Activated T-cell treated with anti-CD3 and anti-CD28 coated beads, Interleukin-2, amount 50 U/mL, for 4 hours (primary cell): ENCODE results near the gene SPDYE6. TPM values are rescaled to one million over a fixed set of nuclear protein-coding genes. Genes with fewer than 3 reads are reported as not detected.
A peak's percentile ranks its signal among the peaks of the same experiment; 100 is the strongest.
"Not testable (repeated sequence)": the region's sequence is repeated elsewhere in the genome, so short reads cannot be mapped to it uniquely, and the experiment has no call there.

ENCODE experiments used
- ATAC-seq, 2 donors: fragments of 200-7000 bp; cut with Tn5 transposase; one replicate each; pipeline ENCODE4 v1.10.0; 2021
- DNase-seq: peaks from one replicate; pipeline ENCODE4 v3.0.0-alpha.2; 2020
- H3K27me3 Mint-ChIP-seq: one replicate; pipeline ENCODE4 v1.8.0; 2021; ENCODE audit warnings: low read depth, mixed read lengths
- H3K36me3 Mint-ChIP-seq: one replicate; pipeline ENCODE4 v1.8.0; 2022; ENCODE audit warnings: mixed read lengths; ENCODE audit not compliant: insufficient read depth
- H3K4me1 Mint-ChIP-seq: one replicate; pipeline ENCODE4 v1.8.0; 2021; ENCODE audit warnings: low read depth, mixed read lengths
- H3K4me3 Mint-ChIP-seq: one replicate; pipeline ENCODE4 v1.8.0; 2021; ENCODE audit warnings: mild to moderate bottlenecking, moderate library complexity, mixed read lengths
- H3K9me3 Mint-ChIP-seq: one replicate; pipeline ENCODE4 v1.8.0; 2021; ENCODE audit warnings: mixed read lengths
- total RNA-seq, 3 donors: library from RNA; stranded (reverse); gene quantifications; one replicate each; pipeline ENCODE4 v1.2.1, GENCODE V29; 2021

The SPDYE6 gene
- total RNA-seq, 3 donors from 2014 or later = not detected

DNA sequence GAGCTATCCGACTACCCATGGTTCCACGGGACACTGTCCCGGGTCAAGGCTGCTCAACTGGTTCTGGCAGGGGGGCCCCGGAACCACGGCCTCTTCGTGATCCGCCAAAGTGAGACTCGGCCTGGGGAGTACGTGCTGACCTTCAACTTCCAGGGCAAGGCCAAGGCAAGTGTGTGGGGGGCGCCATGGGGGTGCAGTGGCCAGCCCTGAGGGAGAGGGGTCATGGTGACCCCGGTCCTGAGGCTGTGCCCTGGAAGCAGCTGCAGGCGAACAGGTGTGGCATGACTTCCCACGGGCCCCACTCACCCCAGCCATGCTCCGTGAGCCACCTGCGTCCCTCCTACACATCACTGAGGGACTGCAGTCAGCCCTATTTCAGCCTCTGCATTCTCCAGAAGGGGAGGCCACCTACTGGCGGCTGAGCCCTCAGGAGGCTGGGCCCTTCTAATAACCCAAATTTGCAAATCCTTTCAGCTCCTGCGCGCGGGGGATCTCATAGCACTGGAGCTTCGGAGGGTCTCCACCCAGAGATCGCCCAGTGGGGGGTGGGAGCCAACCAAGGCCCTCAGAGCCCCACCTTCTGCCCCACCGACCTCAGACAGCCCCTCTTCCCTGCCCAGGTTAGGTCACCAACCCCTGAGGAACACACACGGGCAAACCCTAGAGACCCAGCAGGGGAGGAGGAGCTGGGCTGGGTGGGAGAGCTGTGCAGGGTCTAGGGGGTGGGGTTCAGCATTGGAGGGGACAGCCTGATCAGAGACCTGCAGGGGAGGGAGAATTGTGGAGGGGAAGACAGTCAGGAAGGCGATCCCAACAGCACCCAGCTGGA, 38.8 kb downstream of the SPDYE6 start:
- no peak overlapping the region for H3K4me3 Mint-ChIP-seq
- H3K9me3 Mint-ChIP-seq = no peaks in the 10 kb centered on the region
- H3K27me3 Mint-ChIP-seq = peaks cover 2% of the 10 kb centered on the region
- no peaks in the 10 kb centered on the region for H3K4me1 Mint-ChIP-seq
- no peaks in the 10 kb centered on the region for H3K36me3 Mint-ChIP-seq
- DNase-seq (no peak), ATAC-seq (no peak)

DNA sequence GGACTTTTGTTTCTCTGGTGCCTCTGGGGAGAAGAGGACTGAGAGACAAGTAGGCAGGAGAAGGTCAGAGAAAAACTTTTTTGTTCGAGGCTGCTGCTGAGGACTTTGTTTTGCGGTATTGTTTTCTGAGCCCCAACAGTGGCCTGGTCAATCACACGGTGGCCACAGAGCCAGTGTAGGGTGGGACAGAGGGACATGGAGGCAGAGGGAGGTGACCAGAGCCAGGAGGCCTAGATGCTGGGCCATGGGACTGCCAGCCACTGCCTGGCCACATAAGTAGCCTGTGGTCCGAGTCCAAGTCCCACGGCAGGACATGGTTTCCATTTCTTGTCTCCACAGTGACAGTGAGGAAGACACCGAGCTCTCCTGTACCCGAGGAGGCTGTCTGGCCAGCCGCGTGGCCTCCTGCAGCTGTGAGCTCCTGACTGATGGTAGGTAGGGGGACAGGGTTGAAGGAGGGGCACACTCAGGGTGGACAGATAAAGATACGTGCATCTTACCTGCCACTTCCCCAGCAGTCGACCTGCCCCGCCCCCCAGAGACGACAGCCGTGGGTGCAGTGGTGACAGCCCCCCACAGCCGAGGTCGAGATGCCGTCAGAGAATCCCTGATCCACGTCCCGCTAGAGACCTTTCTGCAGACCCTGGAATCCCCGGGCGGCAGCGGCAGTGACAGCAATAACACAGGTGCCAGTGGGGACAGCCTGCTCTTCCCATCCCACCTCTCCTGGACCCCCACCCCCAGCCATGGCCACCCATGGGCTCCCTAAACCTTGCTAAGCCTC, 42.1 kb downstream of the SPDYE6 start:
- no peaks in the 10 kb centered on the region for H3K4me1 Mint-ChIP-seq
- no peaks in the 10 kb centered on the region for H3K36me3 Mint-ChIP-seq
- no peaks in the 10 kb centered on the region for H3K9me3 Mint-ChIP-seq
- DNase-seq = no peak
- no peak overlapping the region for H3K4me3 Mint-ChIP-seq
- ATAC-seq = no peak
- no peaks in the 10 kb centered on the region for H3K27me3 Mint-ChIP-seq

DNA sequence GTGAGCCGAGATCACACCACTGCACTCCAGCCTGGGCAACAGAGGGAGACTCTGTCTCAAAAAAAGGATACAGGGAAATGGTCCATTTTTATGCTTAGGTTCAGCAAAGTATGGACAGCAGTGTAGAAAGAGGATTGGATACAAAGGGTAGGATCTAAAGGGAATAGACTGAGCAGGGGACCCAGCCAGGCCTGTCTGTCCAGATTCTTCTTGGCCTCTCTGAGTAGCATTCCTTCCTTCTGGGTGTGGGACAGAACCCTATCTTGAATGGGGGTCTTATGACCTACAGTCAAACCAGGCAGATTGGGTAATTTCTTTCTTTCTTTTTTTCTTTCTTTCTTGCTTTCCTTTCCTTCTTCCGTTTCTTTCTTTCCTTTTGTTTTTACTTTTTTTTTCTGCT, 43.9 kb downstream of the SPDYE6 start:
- Mint-ChIP-seq H3K27me3 (no peaks in the 10 kb centered on the region), H3K4me3 (no peak overlapping the region), H3K36me3 (no peaks in the 10 kb centered on the region), H3K9me3 (no peaks in the 10 kb centered on the region), H3K4me1 (peaks cover 2% of the 10 kb centered on the region)
- no peak for ATAC-seq
- DNase-seq = no peak

DNA sequence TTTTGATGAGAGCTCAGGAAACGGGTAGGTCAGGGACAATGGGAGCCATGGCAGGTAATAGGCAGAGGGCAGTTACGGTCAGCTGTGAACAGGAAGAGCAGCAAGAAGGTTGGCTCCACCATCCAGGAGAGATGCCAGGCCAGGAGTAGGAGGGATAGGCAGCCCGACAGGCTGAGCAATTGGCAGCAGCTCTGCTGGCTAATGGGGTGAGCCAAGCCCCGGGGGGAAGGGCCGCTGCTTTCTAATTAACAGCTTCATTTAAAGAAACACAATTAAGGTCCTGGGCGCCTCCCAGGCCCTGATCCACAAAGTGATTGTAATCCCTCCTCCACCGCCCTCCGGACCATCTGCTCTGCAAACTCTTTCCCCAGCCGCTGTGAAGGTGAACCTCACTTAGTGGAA, 45.8 kb downstream of the SPDYE6 start:
- no peak overlapping the region for H3K4me3 Mint-ChIP-seq
- H3K36me3 Mint-ChIP-seq = no peaks in the 10 kb centered on the region
- ATAC-seq = no peak
- H3K27me3 Mint-ChIP-seq = no peaks in the 10 kb centered on the region
- H3K4me1 Mint-ChIP-seq = peaks cover 11% of the 10 kb centered on the region
- DNase-seq = no peak
- H3K9me3 Mint-ChIP-seq = no peaks in the 10 kb centered on the region

DNA sequence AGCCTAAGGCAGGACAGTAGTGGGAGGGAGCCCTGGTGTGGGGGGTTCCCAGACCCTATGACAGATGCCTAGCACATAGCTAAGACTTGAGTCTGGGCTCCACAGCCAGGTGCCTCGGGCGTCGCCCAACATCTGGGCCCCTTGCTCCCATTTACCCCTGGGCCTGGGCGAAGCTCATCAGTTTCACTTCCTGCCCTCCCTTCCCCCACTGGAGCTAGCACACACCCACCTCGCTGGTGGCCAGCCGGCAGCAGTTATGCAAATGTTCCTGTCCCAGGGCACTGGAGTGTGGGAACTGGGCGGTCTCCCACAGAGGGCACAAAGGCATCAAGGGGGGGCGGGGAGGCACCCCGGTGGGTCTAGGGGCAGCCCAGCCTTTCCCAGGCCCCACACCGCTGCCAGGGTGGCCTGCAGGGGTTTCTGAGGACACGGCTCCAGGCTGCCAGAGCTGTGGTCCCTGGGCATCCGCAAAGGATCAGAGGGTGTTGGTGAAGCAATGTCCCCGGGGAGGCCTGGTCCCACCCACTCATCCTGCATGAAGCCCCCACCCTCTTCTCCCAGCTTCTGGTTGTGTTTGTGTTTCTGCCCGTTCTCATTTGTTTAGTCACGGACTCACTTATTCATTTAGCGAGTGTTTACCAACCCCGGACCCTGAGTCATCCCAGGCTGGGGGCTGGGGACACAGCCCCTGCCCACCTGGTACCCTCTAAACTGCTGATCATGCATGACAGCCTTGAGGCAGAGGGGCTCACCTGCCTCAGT, 49.1 kb downstream of the SPDYE6 start:
- Mint-ChIP-seq H3K4me1 (peaks cover 12% of the 10 kb centered on the region), H3K4me3 (no peak overlapping the region), H3K36me3 (no peaks in the 10 kb centered on the region), H3K9me3 (no peaks in the 10 kb centered on the region), H3K27me3 (no peaks in the 10 kb centered on the region)
- peak; percentile 49 to 64 for ATAC-seq
- no peak for DNase-seq

DNA sequence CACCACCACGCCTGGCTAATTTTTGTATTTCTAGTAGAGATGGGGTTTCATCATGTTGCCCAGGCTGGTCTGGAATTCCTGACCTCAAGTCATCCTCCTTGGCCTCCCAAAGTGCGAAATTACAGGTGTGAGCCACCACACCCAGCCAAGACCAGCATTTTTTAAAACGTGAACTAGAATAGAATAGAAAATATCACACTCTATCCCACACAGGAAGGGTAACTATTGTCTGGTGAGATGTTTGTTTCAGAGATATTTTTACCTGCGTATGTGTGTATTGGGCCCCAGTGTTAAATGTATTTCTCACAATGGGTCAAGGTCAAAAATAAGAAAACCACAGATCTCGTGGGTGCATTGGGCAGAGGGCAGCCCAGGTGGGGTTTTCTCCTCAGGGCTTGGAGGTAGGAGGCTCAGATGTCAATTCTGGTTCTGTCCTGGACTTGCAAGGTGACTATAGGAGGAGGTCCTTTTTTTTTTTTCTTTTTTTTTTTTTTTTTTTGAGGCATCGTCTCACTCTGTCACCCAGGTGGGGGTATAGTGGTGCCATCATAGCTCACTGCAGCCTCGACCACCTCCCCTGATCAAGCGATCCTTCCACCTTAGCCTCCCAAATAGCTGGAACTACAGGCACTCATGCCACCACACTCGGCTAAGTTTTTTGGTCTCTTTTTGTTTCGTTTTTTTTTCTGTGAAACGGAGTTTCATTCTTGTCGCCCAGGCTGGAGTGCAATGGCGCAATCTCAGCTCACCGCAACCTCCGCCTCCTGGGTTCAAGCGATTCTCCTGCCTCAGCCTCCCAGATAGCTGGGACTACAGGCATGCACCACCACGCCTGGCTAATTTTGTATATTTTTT, 50.6 kb downstream of the SPDYE6 start:
- peaks cover 12% of the 10 kb centered on the region for H3K4me1 Mint-ChIP-seq
- no peak for DNase-seq
- H3K36me3 Mint-ChIP-seq = no peaks in the 10 kb centered on the region
- no peak for ATAC-seq
- H3K4me3 Mint-ChIP-seq = no peak overlapping the region
- no peaks in the 10 kb centered on the region for H3K27me3 Mint-ChIP-seq
- H3K9me3 Mint-ChIP-seq = no peaks in the 10 kb centered on the region

DNA sequence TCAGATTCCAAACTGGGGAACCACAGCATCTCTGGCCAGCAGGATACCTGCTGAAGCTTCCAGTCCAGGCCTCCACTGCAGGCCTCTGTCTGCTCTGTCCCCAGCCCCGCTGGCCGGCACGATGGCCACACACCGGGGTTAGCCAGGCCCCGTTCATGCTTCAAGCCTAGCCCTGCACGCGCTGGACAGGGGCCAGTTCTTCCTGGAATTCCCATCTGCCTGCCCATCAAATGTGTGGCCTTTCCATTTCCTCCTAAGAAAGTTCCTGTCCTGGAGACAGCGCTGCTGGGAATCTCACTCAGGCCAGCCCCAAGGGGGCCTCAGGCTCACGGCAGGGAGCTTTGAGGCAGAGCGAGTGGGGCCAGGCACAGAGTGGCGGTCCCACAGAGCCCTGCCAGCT, 51.6 kb downstream of the SPDYE6 start:
- H3K27me3 Mint-ChIP-seq = no peaks in the 10 kb centered on the region

DNA sequence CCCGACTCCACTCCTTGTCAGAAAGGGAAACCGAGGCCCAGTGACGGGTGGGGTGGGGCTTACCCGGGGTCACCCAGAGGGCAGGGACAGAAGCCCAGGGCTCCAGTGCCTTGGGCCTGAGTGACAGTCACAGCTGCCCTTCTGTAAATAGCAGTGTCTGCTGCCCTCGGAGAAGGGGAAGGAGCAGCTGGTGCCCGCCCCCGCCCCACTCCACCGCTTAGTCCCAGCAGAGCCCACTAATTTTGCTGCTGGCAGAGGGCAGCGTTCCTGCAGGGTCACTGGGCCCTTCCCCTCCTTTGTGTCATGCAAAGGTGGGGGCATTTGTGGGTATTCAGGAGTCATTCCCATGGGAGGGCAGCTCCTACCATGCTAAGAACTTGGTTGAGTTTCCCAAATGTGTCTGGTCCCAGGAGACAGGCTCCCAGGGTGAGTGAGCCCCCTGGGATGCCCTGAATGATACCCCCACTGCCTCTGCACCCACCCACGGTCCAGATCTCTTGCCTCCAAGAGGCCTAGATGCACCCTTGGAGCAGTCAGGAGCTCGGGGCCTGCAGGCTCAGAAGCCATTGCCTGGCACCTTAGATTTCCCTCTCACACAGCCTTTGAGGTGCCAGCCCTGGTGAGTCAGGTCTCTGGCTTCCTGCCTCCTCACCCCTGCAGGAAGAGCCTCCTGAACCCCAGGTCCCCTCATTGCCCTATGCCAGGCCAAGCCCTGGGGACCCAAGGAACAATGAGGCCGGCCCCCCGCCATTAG, 52.4 kb downstream of the SPDYE6 start:
- Mint-ChIP-seq H3K36me3 (no peaks in the 10 kb centered on the region), H3K27me3 (no peaks in the 10 kb centered on the region), H3K9me3 (no peaks in the 10 kb centered on the region), H3K4me1 (peaks cover 12% of the 10 kb centered on the region), H3K4me3 (no peak overlapping the region)
- DNase-seq (no peak), ATAC-seq (no peak)

More for the DNA sequence above, 51.6 kb downstream of the SPDYE6 start:
- no peak for DNase-seq
- Mint-ChIP-seq H3K36me3 (no peaks in the 10 kb centered on the region), H3K4me3 (no peak overlapping the region), H3K9me3 (no peaks in the 10 kb centered on the region), H3K4me1 (peaks cover 12% of the 10 kb centered on the region)
- no peak for ATAC-seq

DNA sequence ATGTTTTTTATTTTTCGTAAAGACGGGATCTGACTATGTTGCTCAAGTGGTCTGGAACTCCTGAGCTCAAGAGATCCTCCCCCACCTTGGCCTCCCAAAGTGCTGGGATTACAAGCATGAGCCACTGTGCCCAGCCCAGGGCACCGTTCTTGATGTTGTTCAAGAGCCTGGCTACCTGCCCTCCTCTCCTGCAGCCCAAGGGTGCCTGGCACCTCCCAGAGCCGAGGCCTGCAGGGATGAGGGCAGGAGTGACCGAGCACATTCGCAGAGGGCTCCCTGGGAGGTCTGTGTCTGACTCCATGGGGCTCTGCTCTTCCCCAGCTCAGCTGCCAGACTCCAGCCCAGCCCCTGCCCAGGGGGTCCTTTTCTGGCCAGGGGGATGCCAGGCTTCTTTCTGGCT, 54.2 kb downstream of the SPDYE6 start:
- no peaks in the 10 kb centered on the region for H3K36me3 Mint-ChIP-seq
- no peaks in the 10 kb centered on the region for H3K9me3 Mint-ChIP-seq
- no peak overlapping the region for H3K4me3 Mint-ChIP-seq
- ATAC-seq (no peak), DNase-seq (no peak)
- H3K4me1 Mint-ChIP-seq = peaks cover 9% of the 10 kb centered on the region
- H3K27me3 Mint-ChIP-seq = no peaks in the 10 kb centered on the region

DNA sequence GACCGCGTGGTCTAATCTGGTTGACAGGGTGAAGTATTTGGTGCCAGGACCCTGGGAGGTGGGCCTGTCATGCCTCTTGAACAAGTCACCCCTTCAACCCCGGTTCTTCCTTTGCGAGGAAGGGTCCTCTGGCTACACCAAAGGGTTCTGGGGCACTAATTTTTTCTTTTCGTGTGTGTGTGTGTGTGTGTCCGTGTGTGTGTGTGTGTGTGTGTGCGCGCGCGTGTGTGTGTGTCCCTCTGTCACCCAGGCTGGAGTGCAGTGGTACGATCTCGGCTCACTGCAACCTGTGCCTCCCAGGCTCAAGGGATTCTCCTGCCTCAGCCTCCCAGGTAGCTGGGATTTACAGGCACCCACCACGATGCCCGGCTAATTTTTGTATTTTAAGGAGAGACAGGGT, 54.9 kb downstream of the SPDYE6 start:
- ATAC-seq, H3K27me3 Mint-ChIP-seq, H3K4me3 Mint-ChIP-seq: not testable (repeated sequence)

DNA sequence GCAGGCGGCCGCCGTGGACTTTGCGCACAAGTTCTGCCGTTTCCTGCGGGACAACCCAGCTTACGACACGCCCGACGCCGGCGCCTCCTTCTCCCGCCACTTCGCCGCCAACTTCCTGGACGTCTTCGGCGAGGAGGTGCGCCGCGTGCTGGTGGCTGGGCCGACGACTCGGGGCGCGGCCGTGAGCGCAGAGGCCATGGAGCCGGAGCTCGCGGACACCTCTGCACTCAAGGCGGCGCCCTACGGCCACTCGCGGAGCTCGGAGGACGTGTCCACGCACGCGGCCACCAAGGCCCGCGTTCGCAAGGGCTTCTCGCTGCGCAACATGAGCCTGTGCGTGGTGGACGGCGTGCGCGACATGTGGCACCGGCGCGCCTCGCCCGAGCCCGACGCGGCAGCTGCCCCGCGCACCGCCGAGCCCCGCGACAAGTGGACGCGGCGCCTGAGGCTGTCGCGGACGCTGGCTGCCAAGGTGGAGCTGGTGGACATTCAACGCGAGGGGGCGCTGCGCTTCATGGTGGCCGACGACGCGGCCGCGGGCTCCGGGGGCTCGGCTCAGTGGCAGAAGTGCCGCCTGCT, 55.5 kb downstream of the SPDYE6 start:
- H3K27me3 Mint-ChIP-seq = no peaks in the 10 kb centered on the region
- ATAC-seq (no peak), DNase-seq (no peak)
- H3K4me1 Mint-ChIP-seq = peaks cover 4% of the 10 kb centered on the region
- H3K36me3 Mint-ChIP-seq = no peaks in the 10 kb centered on the region
- no peak overlapping the region for H3K4me3 Mint-ChIP-seq
- no peaks in the 10 kb centered on the region for H3K9me3 Mint-ChIP-seq

More for the DNA sequence above, 54.9 kb downstream of the SPDYE6 start:
- not testable (repeated sequence) for H3K4me1 Mint-ChIP-seq, H3K9me3 Mint-ChIP-seq, H3K36me3 Mint-ChIP-seq, DNase-seq

DNA sequence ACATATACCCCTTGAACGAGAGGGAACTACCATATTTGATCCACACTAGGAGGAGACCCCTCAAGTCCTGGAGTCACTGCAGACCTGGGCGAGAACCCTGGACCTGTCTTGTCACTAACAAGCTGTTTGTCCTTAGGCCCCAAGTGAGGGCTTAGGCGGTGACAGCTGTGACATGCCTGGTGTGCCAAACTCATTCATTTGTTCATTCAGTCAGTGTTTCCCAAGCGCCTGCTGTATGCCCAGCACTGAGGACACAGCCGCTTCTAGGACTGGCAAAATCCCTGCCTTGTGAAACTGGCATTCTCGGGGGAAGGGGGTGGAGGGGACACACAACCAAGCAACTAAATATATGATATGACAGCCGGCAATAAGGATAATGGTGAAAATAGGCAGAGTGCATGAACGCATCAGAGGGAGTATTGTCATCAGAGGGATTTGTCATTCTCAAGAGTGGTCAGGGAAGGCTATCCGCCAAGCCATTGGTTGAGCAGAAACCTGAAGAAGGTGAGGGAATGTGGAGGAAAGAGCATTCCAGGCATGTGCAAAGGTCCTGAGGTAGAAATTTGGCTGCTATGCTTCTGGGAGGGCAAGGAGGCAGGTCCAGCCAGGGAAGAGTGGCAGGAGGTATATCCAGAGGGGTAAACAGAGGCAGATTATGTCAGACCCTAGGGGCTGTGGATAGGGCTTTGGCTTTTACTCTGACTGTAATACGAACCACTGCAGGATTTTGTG, 58.6 kb downstream of the SPDYE6 start:
- no peaks in the 10 kb centered on the region for H3K4me1 Mint-ChIP-seq
- no peaks in the 10 kb centered on the region for H3K27me3 Mint-ChIP-seq
- H3K9me3 Mint-ChIP-seq = no peaks in the 10 kb centered on the region
- ATAC-seq (no peak), DNase-seq (no peak)
- no peaks in the 10 kb centered on the region for H3K36me3 Mint-ChIP-seq
- no peak overlapping the region for H3K4me3 Mint-ChIP-seq
